GM18507 (cell line): Measurements from ENCODE around the gene NUBP1.
"Not testable (repeated sequence)": the region's sequence is repeated elsewhere in the genome, so short reads cannot be mapped to it uniquely, and the experiment has no call there.

Source experiments
- DNase-seq: peaks from one replicate; pipeline ENCODE4 v3.0.0; 2011; ENCODE audit warnings: low read depth; ENCODE audit not compliant: insufficient read length; ENCODE audit errors: extremely low spot score
- FAIRE-seq: peaks from 2 replicates; lab custom pipeline; 2011; peaks lifted over from hg19 to GRCh38; lab: Jason Lieb, UNC

The NUBP1 gene

DNA sequence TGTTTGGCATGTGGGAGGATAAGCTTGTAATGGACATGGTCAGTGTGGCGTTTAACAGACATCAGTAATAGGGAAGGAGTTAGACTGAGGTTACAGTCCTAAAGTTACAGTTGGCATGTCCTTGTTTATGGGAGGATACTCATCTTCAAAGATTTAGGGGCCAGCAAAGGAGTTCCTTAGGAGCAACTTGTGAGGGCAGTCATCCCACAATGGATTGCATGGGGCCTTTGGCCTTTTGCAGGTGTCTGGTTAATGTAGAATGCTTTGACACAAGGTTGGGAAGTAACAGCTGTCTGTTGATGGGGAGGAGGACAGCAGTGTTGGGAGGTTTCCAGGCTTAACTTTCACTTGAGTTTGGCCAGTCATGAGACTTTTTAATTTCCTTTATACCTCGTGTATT lies 2.2 kb downstream of the NUBP1 start:
- no peak for FAIRE-seq

DNA sequence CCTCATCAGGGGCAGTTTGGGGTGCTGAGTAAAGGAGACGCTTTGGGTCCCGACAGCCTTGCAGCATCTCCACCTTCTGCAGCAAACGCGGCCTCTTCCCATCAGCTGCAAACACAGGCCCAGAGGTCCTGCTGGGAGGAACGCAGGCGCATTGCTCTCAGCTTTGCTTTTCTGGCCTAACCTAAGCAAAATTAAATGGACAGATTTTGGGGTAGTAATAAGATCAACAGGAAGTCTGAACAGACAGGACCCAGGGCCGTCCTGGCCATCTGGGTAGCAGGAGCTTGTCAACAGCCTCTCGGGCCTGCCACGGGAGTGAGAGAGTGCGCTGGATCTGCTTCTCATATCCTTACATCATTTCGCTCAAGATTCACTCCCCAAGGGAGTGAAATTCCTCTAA lies 7.2 kb downstream of the NUBP1 start:
- FAIRE-seq (no peak), DNase-seq (no peak)

More for the DNA sequence above, 2.2 kb downstream of the NUBP1 start:
- DNase-seq: no peak

DNA sequence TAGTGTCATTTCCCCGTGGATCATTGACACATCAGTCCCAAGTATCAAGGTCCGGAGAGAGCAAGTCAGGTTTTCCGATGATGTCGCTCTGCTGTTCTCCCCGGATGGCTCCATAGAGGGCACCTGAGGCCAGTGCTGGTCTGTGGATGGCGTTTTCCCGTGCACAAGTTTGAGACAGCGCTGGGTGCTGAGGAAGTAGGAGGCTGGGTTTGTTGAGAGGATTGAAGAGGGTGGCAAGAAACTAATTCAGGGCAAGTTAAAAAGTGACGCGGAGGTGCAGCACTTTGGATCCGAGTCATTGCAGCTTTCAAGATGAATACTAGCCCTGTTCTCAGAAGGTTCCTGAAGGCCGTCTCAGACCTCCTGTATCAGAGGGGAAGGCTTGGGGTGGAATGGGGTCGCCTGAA lies 7.7 kb downstream of the NUBP1 start:
- FAIRE-seq: no peak
- no peak for DNase-seq

DNA sequence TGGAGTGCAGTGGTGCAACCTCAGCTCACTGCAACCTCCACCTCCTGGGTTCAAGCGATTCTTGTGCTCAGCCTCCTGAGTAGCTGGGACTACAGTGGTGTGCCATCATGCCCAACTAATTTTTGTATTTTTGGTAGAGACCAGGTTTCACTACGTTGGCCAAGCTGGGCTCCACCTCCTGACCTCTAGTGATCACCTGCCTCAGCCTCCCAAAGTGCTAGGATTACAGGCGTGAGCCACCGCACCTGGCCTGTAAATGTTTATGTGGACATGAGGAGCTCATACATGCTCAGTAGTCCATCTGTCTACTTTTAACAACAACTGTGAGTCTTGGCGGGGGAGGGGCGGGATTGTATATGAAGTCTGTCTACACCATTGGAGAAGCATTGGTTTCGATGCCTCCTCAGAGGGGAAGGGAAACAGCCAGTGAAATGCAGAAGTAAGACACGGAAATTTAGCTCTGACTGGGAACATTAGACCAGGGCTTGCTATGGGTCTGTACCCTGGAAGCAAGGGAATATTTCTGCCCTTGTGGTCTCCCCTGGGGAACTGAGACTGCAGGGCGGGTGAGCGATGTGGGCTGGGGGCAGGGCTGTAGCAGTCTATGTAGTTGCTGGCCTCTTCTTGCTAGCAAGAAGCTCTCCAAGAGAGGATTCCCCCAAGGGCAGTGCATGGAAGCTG lies 9.3 kb downstream of the NUBP1 start:
- DNase-seq: no peak
- peak; percentile 82 for FAIRE-seq

DNA sequence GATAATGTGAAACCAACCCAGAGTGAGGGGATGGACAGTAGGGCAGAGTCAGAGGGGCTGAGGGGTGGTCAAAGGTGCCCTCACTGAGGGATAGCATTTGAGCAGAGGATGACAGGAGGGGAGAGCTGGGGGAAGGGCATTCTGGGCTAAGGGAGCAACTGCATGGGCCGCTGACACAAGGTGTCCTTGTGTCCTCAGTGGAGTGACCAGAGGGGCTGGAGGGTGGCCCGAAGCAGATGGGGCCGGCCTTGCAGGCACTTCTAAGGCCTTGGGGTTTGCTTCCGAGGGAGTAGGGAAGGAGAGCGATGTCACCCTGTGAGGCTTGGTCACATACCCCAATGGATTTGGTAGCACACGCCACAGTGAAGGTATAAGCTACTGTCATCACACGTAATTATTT lies 10.0 kb downstream of the NUBP1 start:
- FAIRE-seq (no peak), DNase-seq (no peak)

DNA sequence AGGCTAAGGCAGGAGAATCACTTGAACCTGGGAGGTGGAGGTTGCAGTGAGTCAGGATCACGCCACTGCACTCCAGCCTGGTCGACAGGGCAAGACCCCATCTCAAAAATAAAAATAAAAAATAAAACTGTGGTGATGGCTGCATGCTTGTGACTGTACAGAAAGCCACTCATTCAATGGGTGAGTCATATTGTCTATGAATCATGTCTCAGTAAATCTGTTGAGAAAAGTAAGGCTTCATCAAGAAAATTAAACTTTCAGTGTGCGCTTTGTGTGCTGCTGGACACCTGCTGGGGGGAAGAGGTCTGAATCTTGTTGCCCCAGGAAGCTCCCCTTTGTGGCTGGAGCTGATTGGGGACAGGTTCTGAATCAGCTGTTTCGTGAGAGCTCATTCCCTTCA lies 11.3 kb downstream of the NUBP1 start:
- no peak for DNase-seq
- FAIRE-seq: no peak

DNA sequence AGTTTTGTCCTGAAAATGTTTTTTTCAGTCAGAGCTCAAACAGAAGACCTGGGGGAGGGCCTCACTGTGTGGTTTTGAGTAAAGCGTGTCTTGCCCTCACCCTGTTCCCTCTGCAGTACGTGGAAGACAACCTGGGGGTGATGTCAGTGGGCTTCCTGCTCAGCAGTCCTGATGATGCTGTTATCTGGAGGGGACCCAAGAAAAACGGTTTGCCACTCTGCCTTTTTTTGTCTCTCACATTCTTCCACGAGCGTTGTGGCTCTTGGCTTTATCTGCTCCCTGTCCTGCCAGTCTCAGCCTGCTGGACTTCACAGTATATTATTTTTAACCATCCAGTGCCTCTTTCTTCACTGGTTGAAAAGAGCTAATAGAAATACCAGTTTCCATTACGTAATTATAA lies 12.9 kb downstream of the NUBP1 start:
- no peak for DNase-seq

DNA sequence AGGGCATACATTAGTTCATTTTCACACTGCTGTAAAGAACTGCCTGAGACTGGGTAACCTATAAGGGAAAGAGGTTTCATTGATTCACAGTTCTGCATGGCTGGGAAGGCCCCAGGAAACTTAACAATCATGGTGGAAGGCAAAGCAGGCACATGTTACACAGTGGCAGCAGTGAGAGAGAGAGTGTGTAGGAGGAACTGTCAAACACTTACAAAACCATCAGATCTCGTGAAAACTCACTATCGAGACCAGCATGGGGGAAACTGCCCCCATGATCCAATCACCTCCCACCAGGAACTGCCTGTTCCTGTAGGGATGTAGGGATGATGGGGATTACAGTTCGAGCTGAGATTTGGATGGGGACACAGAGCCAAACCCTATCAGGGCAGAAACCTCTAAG lies 17.2 kb downstream of the NUBP1 start:
- FAIRE-seq: peak; percentile 38
- DNase-seq: no peak

More for the DNA sequence above, 12.9 kb downstream of the NUBP1 start:
- no peak for FAIRE-seq

DNA sequence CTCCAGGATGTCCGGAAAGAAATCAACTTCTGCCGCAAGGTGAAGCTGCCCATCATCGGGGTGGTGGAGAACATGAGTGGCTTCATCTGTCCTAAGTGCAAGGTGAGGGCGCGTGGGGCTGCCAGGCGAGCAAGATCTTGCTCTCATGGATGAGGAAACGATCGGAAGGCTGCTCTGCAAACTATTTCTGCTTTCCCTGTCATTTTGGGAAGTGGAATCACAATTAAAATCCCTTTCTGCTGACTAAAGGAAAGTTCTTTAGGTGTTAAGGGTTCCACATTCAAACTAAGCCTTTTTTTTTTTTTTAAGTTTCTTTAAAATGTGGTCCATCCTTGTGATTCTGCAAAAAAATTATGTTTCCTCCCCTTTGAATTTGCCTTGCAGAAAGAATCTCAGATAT lies 17.7 kb downstream of the NUBP1 start:
- FAIRE-seq (no peak), DNase-seq (no peak)

DNA sequence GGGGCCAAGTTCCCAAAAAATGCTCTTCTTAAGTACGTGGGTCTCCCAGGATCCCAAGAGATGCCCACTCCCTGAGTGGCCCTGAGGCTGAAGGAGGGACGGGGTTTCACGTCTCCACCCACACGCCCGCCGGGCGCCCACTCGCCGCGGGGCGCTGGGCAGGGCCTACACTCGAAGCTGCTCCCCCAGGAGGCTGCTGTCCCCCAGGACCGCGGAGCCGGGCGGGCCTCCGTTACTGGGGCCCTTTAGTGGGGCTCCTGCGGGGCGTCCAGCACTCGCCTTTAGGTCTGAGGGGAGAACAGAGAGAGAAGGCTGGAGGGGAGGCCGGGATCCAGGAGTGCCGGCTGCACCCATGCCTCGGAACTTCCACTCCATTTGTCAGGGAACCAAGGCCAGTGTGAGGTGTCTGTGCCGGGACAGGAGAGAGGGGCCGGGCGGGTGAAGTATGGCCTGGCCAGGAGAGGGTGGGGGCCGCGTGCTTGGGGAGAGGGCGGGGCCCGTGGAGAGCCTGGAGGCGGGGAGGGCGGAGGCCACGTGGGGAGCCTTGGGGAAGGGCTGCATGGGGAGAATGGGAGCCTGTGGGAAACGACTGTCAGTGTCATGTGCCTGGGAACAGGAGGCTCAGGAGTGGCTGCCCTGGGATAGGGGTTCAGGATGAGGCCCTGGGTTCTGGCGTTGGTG lies 18.8 kb downstream of the NUBP1 start:
- FAIRE-seq (no peak), DNase-seq (no peak)

DNA sequence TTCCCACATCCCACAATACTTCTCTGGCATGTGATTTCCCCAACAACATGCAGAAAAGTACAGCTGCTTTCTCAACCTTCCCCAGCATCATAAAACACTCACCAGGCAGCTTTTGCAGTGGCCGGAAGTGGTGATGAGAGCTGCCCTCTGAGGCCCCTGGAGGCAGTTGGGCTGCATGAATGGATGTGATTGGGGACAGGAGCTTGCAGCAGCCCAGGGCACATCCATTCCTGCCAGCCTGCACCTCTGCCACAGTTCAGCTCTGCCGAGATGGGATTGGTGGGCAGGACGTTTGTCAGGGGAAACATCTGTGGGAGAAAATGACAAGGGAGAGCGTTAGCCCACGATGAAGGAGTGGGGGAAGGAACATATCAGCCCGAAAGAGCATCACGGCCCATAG lies 19.8 kb downstream of the NUBP1 start:
- DNase-seq (no peak), FAIRE-seq (no peak)

DNA sequence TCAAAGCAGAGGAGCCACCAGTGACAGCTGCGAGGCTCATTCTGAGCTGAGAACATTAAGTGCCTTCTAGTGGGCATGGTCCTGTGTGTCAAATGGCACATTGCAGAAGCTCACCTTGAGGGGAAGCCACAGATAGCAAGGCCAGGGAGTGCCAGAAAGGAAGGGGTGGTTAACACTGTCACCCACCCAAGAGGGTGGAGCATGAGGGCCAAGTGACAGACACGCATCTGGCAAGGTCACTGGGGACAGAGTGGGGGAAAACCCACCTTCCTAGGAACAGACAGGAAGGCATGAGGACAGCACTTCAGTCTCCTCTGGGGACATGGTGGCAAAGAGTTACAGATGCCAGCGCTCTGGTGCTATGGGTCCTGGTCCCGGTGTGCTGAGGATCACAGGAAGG lies 22.1 kb downstream of the NUBP1 start:
- FAIRE-seq (peak; percentile 93), DNase-seq (peak; percentile 29)

DNA sequence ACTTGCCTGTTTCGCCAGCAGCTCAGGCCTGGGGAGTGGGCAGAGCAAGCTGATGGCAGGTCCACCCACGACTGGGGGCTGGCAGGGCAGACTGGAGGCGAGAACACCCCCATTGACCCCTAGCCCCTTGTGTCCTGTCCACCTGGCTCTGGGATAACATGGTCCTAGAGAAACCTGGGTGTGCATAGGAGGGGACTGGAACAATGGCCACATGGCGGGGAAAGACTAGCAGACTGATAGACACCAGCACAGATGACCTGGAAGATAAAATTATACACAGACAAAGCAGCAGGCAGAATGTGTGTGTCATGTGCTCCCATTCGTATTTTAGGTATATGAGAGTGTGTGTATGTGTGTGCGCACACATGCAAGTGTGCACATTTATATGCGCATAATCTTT lies 23.5 kb downstream of the NUBP1 start:
- FAIRE-seq: no peak

DNA sequence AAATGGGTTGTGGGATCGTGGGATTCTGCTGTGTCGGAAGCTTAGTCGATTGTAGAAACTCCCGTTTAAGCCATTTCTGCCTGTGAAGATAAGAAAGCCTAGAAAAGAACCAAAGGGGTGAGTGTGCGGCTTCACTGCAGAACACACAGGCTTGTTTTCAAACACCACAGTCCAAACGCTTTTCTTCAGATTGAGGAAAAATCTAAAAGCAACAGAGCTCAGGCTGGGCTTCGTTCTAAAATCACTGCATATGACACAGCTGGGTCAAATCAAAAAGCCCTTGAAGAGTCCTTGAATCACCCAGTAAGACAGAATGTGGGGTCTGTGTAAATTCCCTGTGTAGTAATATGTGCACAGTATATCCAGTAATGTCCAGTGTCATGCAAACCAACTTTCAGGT lies 25.7 kb downstream of the NUBP1 start:
- FAIRE-seq (no peak), DNase-seq (no peak)

More for the DNA sequence above, 23.5 kb downstream of the NUBP1 start:
- DNase-seq: no peak

DNA sequence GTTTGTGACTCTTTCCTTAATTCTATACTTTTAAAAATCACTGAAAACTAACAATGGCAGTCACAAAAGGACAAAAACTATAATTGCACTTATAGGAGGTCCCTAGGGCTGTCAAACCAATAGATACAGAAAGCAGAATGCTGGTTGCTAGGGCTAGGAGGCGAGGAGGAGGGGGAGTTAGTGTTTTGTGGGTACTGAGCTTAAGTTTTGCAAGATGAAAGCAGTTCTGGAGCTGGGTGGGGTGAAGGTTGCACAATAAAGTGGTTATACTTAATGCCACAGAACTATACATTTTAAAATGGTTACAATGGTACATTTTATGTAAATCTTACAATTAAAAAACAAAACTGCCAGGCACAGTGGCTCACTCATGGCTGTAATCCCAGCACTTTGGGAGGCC lies 27.3 kb downstream of the NUBP1 start:
- DNase-seq: no peak
- FAIRE-seq: no peak

DNA sequence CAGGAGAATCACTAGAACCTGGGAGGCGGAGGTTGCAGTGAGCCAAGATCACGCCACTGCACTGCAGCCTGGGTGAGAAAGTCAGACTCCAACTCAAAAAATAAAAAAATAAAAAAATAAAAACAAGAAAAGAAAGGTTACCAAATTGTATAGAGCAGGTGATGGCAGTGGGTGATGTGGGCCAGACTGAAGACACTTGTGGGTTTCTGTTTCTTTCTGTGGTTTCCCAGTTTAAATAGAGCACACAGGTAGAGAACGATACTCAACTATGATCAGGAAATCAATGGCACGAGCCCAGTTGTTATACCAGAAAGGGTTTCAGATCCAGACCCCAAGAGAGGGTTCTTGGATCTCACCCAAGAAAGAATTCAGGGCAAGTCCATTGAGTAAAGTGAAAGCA lies 32.6 kb downstream of the NUBP1 start:
- FAIRE-seq (peak; percentile 76), DNase-seq (peak; percentile 50)

DNA sequence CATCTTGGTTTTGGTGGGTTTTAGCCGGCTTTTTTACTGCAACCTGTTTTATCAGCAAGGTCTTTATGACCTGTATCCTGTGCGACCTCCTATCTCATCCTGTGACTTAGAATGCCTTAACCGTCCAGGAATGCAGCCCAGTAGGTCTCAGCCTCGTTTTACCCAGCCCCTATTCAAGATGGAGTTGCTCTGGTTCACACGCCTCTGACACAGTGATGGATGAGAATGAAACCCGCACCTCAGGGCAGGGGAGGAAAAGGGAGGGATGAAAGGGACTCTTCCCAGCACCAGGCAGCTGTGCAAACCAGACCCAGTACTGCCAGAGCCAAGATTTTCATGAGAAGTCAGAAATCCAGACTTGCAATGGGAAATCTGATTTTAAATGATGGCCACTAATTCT lies 33.3 kb downstream of the NUBP1 start:
- not testable (repeated sequence) for FAIRE-seq

DNA sequence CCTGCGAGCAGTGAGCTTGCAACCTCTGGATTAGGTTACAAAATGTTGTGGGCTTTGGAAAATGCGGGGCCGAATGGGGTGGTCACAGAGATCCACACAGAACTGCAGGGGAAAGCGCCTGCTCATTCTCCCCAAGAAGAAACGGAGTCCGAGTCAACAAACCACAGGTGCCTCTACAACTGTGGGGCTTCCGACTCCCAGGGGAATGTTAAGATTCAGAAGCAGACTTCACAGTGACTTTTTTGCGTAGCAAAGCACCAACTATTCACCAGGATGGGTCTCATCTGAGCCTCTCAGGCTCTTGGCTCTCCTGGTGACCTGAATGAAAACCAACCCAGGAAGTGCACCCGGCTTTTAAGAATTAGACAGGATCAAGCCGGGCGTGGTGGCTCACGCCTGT lies 33.7 kb downstream of the NUBP1 start:
- no peak for DNase-seq

More for the DNA sequence above, 33.3 kb downstream of the NUBP1 start:
- DNase-seq: not testable (repeated sequence)

DNA sequence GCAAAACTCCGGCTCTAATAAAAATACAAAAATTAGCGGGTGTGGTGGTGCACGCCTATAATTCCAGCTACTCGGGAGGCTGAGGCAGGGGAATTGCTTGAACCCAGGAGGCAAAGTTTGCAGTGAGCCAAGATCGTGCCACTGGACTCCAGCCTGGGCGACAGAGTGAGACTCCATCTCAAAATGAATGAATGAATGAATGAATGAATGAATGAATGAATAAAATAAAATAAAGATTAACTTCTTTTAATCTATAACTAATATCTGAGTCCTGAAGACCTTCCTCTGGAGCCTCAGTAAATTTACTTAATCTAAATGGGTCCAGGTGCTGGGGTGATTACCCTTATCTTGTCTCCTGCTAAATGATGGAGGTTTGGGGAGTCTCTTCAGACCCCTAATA lies 36.3 kb downstream of the NUBP1 start:
- DNase-seq, FAIRE-seq: not testable (repeated sequence)

More for the DNA sequence above, 33.7 kb downstream of the NUBP1 start:
- FAIRE-seq: no peak

DNA sequence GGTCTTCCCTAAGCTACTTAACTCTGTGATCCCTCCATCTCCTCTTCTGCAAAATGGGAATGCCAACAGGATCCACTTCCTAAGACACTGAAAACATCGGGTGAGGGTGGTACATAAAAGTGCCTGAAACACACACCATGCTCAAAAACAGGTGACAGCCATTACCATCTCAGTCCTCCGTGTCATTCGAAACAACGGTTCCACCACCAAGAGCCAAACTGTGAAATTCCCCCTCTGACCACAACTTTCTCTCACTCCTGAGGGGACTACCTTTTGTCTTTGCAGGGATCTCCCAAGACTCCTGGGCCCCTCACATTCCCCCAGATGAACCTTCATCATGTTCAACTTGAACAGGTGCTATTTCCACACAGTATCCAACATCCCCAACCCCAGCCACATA lies 37.0 kb downstream of the NUBP1 start:
- FAIRE-seq (peak; percentile 58), DNase-seq (no peak)

DNA sequence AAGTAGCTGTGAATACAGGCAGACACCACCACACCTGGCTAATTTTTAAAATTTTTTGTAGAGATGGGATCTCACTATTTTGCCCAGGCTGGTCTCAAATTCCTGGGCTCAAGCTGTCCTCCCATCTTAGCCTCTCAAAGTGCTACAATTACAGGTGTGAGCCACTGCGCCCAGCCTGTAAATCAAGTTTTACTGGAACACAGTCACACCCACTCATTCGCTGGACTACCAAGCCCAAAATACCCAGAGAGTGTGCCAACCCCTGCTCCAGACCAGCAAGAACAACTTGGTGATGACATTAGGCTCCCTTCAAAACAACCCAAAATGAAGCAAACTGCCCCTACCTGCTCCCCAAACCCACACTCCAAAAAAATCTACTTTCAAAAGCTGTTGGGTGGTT lies 39.0 kb downstream of the NUBP1 start:
- FAIRE-seq: no peak
- DNase-seq: no peak
